HG02763 (cell line): Measurements from ENCODE around the gene KASH5.

Experiments used
- ATAC-seq: cut with Tn5 transposase; IDR thresholded peaks from one replicate; pipeline ENCODE4 v1.9.1; 2021; ENCODE audit warnings: mild to moderate bottlenecking, moderate library complexity; ENCODE audit not compliant: unreplicated experiment

Gene KASH5

DNA sequence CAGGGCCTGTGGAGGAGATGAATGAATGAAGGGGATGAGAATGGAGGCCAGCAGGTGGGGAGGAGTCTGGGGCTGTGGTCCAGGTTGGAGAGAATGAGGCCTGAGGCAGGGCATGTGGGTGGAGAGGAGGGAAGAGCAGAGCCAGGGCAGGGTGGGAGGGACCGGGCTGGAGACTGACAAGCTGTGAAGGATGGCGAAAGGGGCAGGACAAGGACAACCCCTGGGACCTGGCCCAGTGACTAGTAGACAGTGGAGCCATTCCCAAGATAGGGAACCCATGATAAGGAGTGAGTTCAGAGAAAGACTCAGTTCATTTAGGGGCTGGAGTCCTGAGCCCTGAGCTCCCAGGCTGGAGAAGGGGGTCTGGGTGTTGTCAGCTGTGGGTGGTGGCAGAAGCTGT is 32.2 kb downstream of the KASH5 start:
- no peak for ATAC-seq

DNA sequence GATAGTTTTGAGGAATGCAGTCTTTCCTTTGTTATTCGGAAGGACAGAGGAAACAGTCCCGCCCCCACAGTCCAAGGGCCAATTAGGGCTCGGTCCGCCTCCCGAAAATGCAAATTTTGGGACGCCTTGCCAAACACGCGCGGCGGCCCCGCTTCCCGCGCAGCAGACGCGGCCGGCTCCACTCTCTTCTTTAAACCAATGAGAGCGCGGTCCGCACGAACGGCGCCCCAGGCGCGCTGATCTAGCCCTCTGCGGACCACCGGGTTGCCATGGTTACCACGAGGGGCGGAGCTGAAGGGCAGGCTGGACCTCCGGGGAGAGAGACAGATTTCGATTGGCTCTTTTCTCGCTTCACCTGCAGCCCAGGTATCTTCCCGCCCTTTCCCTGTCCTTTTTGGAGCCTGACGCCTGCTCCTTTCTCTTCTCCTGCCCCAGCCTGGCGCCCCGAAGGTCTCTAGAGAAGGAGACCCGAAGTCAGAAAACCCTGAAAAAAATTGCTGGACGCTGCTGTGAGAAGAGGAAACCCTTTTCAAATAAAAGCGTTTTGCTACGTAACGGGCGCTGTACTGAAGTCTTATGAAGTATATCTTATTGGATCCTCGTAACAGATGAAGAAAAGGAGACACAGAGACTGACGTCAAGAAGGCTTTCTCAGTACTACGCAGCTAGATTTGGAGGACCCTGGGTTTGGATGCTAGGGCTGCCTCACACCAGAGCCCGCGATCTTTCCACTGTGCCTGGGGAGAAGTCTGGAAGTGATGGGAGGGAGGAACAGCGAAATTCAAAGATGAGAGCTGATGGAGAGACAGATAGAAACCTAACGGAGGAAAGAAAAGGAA is 33.2 kb downstream of the KASH5 start:
- ATAC-seq = no peak

DNA sequence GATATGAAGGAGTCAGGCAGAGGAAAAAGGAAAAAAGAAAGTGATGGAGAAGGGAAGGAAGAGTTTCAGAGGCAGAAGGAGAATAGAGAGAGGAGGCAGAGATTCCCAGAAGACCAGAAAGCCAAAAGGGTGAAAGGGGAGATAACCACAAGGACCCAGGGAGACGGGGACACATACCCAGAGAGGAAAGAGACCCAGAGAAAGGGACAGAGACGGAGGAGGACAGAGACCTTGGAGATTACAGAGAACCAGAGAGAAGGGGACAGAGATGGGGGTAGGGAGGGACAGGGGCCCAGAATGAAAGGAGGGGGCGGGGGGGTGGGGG is 33.8 kb downstream of the KASH5 start:
- no peak for ATAC-seq

DNA sequence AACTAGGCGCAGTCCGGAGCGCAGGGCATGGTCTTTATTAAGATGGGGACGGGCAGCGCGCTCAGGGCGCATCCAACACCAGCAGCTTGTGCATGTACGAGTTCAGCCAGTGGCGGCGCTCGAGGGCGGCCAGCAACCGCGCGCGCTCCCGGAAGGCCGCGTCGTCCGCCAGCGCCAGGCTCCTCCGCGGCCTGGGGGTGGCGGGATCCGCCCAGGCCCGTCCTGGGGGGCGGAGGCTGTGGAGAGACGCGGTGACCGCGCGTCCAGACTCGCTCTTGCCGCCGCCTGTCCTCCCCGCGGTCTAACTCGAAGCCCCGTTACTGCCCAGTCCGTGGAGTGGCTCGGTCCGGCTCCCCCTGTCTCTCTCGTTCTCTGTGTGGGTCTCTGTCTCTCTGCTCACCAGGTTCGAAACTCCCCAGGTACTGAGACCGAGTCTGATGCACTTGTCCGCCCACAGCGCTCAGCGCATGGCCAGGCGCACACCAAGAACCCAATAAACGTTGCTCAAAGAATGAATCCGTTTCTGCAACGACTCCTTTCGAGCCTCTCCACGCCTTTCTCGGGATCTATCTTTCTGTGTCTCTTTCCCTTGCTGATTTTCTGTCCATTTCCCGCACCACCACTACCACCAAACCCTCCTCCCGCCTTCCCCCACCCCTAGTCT is 34.5 kb downstream of the KASH5 start:
- ATAC-seq = no peak

- ATAC-seq = no peak
Observed at GRCh38 chr19:49423071-49423984, 35.3 kb downstream of the KASH5 start, which contains the start of gene PTH2. Gene PTH2, minus strand, starts transcription at chr19:49423441. Its CDS starts 102 bp downstream, at chr19:49423339.

DNA sequence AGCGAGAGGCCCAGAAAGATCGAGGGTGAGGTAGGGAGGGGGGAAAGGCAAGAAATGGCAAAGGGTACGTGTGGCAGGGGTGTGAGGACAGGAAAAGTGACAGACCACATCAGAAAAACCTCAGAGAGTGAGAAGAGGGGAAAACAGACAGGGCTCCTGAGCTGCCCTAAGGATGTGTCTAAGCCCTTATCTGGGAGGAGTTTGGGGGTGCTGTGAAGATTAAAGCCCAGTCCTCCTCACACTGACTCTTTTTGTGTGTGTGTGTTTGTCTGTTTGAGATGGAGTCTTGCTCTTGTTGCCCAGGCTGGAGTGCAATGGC is 35.9 kb downstream of the KASH5 start:
- no peak for ATAC-seq

GRCh38 chr19:49425178-49425577 is 37.1 kb downstream of the KASH5 start, which contains the start of gene GFY:
Gene GFY, plus strand, starts transcription at chr19:49425388. Its CDS starts 1,043 bp downstream, at chr19:49426431.
- no peak for ATAC-seq

DNA sequence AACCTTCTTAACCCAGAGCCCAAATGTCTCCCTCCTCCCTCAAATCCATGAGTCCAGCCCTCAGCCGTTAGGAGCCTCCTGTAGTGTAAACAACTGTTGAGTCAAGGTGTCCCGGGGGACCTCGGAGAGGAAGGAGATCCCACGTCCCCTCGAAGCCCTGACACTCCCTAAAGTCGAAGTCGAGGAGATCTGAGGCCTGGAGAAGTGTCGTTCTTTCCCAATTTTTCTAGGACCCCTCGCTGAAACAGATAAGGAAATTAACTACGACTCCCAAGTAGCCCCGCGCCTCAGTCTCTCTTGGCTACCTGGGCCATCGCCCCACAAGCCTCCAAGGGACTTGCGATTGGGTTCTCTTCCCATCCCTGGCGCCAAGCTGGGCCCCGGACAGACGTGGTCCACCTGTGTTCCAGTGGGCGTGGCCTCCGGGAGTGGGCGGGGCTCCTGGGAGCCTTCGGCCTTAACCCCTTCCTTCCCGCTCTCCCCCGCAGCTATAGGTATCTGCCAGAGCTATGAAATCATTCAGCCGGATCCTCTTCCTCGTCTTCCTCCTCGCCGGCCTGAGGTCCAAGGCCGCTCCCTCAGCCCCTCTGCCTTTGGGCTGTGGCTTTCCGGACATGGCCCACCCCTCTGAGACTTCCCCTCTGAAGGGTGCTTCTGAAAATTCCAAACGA is 38.0 kb downstream of the KASH5 start:
- ATAC-seq = no peak

DNA sequence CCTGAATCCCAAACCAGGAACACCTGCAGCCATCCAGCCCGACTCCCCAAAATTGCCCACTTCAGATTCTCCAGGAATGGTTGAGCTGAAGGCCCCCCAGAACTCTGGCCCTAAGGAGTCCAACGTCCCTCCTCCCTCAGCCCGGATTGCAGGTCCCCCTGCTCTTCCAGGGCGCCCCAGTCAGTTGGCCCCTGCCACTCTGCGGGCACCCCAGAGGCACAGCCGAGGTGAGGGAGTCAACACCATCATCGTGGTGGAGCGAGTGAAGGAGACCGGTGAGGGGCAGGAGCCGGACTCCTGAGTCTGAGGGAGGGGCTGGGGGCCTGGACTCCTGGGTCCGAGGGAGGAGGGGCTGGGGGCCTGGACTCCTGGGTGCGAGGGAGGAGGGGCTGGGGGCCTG is 39.3 kb downstream of the KASH5 start:
- no peak for ATAC-seq

GRCh38 chr19:49427855-49428546 is 40.0 kb downstream of the KASH5 start:
- no peak for ATAC-seq

- ATAC-seq = no peak
Observed at GRCh38 chr19:49428547-49429451, 40.8 kb downstream of the KASH5 start.

GRCh38 chr19:49430172-49430677 is 42.2 kb downstream of the KASH5 start:
- ATAC-seq = no peak

DNA sequence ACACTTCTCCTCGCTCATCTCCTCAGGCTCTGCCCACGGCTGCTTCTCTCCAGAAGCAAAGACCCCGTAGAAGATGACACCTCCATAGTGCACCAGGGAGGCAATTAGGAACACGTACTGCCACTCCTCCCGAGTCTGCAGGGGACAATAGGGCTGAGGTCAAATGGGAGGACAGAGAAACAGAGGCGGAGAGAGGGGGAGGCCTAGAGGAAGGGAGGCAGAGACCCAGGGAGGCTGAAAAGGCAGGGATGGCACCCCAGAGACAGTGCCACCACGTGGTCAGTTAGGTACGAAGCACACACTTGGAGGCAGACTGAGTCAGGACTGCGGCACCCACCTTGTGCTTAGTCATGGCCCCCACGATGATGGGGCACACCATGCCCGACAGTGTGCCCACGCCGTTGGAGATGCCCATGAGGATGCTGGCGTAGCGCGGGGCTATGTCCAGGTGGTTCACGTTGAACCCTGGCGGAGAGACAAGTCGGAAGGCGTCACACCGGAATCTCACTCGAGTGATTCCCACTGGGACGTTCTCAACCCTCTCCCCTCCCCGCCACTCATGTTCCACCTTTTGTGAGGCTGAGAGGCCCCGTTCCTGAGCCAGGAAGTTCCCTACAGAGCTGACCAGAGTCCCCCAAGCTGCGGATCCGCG is 42.8 kb downstream of the KASH5 start:
- no peak for ATAC-seq

GRCh38 chr19:49431330-49431749 is 43.3 kb downstream of the KASH5 start:
- no peak for ATAC-seq

DNA sequence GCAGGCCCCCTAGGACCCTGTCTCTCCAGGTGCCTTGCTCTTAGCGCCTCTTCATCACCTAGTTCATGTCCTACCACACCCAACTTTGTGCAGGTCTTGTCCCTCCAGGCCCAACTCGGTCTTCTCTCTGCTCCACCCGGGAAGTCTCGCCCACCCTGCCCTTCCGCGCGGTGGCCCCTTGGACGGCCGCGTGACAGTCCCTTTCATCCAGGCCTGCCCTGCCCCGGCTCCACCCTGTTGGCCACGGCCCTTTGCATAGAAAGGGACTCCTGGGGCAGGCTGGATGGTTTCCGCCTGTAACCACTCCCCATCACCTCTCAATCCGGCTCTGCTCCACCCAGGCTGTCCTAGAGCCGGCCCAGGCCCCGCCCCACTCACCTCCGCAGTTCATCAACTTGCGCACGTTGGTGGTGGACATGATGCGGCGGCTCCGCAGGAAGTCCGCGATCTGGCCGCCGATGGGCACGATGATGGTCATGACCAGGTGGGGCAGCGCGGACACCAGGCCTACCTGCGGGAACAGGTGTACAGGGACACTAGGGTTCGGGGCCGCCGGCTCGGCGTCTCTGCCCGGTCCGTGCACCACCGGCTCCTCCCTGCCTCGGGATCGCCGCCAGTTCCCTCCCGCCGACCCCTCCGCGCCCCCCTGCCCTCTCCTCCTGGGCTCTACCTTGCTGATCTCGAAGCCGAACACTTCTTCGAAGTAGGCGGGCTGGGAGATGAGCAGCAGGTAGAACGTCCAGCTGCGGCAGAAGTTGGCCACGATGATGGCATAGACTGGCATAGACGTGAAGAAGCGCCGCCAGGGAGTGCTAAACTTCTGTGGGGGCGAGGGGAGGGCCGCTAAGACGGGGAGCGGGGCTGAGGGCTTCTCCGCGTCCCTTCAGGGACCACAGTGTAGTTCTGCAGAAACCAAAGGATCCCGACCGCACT is 44.4 kb downstream of the KASH5 start:
- ATAC-seq = no peak

- ATAC-seq = no peak
Observed at GRCh38 chr19:49433240-49433901, 45.3 kb downstream of the KASH5 start.
